ENCODE data around the gene NIBAN1.

NIBAN1 gene

GRCh38 chr1:184940694-184941409, 33.5 kb downstream of the NIBAN1 start:
- no peaks in the 10 kb centered on the region for H3K27me3 ChIP-seq (ENCODE audit: control insufficient read depth, insufficient read depth, low read length)
- H3K9ac ChIP-seq (ENCODE audit: low read depth, low read length), result no peak overlapping the region
- H3K4me3 ChIP-seq (ENCODE audit: low read depth, low read length), result no peak overlapping the region

GRCh38 chr1:184940226-184940625, 34.1 kb downstream of the NIBAN1 start:
- Histone ChIP-seq H3K9ac (ENCODE audit: low read depth, low read length) (no peak overlapping the region), H3K9me3 (ENCODE audit: control insufficient read depth, insufficient read depth, low read length) (no peaks in the 10 kb centered on the region), H3K36me3 (ENCODE audit: control insufficient read depth, insufficient read depth, low read length) (no peaks in the 10 kb centered on the region), H3K4me1 (ENCODE audit: control insufficient read depth, insufficient read depth, low read length) (no peaks in the 10 kb centered on the region), H3K27me3 (ENCODE audit: control insufficient read depth, insufficient read depth, low read length) (no peaks in the 10 kb centered on the region), H3K4me3 (ENCODE audit: low read depth, low read length) (no peak overlapping the region)

More at GRCh38 chr1:184940694-184941409, 33.5 kb downstream of the NIBAN1 start:
- no peaks in the 10 kb centered on the region for H3K9me3 ChIP-seq (ENCODE audit: control insufficient read depth, insufficient read depth, low read length)
- H3K36me3 ChIP-seq (ENCODE audit: control insufficient read depth, insufficient read depth, low read length), result no peaks in the 10 kb centered on the region
- peaks cover 4% of the 10 kb centered on the region for H3K4me1 ChIP-seq (ENCODE audit: control insufficient read depth, insufficient read depth, low read length)

- Histone ChIP-seq H3K9me3 (ENCODE audit: control insufficient read depth, insufficient read depth, low read length) (no peaks in the 10 kb centered on the region), H3K27me3 (ENCODE audit: control insufficient read depth, insufficient read depth, low read length) (no peaks in the 10 kb centered on the region), H3K36me3 (ENCODE audit: control insufficient read depth, insufficient read depth, low read length) (no peaks in the 10 kb centered on the region), H3K9ac (ENCODE audit: low read depth, low read length) (no peak overlapping the region), H3K4me1 (ENCODE audit: control insufficient read depth, insufficient read depth, low read length) (no peaks in the 10 kb centered on the region), H3K4me3 (ENCODE audit: low read depth, low read length) (no peak overlapping the region)
Measured at GRCh38 chr1:184937729-184938128, 36.6 kb downstream of the NIBAN1 start.

- no peaks in the 10 kb centered on the region for H3K27me3 ChIP-seq (ENCODE audit: control insufficient read depth, insufficient read depth, low read length)
- H3K4me1 ChIP-seq (ENCODE audit: control insufficient read depth, insufficient read depth, low read length), result no peaks in the 10 kb centered on the region
- H3K9me3 ChIP-seq (ENCODE audit: control insufficient read depth, insufficient read depth, low read length), result no peaks in the 10 kb centered on the region
- no peak overlapping the region for H3K4me3 ChIP-seq (ENCODE audit: low read depth, low read length)
- H3K36me3 ChIP-seq (ENCODE audit: control insufficient read depth, insufficient read depth, low read length), result no peaks in the 10 kb centered on the region
- no peak overlapping the region for H3K9ac ChIP-seq (ENCODE audit: low read depth, low read length)
Measured at GRCh38 chr1:184935920-184936798, 38.1 kb downstream of the NIBAN1 start.

GRCh38 chr1:184933944-184934343, 40.4 kb downstream of the NIBAN1 start:
- no peaks in the 10 kb centered on the region for H3K36me3 ChIP-seq (ENCODE audit: control insufficient read depth, insufficient read depth, low read length)
- no peaks in the 10 kb centered on the region for H3K9me3 ChIP-seq (ENCODE audit: control insufficient read depth, insufficient read depth, low read length)
- no peaks in the 10 kb centered on the region for H3K4me1 ChIP-seq (ENCODE audit: control insufficient read depth, insufficient read depth, low read length)
- no peaks in the 10 kb centered on the region for H3K27me3 ChIP-seq (ENCODE audit: control insufficient read depth, insufficient read depth, low read length)
- H3K4me3 ChIP-seq (ENCODE audit: low read depth, low read length), result no peak overlapping the region
- no peak overlapping the region for H3K9ac ChIP-seq (ENCODE audit: low read depth, low read length)

- Histone ChIP-seq H3K4me3 (ENCODE audit: low read depth, low read length) (no peak overlapping the region), H3K36me3 (ENCODE audit: control insufficient read depth, insufficient read depth, low read length) (no peaks in the 10 kb centered on the region), H3K4me1 (ENCODE audit: control insufficient read depth, insufficient read depth, low read length) (no peaks in the 10 kb centered on the region), H3K9ac (ENCODE audit: low read depth, low read length) (no peak overlapping the region), H3K27me3 (ENCODE audit: control insufficient read depth, insufficient read depth, low read length) (no peaks in the 10 kb centered on the region), H3K9me3 (ENCODE audit: control insufficient read depth, insufficient read depth, low read length) (no peaks in the 10 kb centered on the region)
Measured at GRCh38 chr1:184932319-184932718, 42.0 kb downstream of the NIBAN1 start.

GRCh38 chr1:184931566-184931965, 42.7 kb downstream of the NIBAN1 start:
- H3K9ac ChIP-seq (ENCODE audit: low read depth, low read length), result no peak overlapping the region
- H3K9me3 ChIP-seq (ENCODE audit: control insufficient read depth, insufficient read depth, low read length), result no peaks in the 10 kb centered on the region
- no peaks in the 10 kb centered on the region for H3K36me3 ChIP-seq (ENCODE audit: control insufficient read depth, insufficient read depth, low read length)
- no peaks in the 10 kb centered on the region for H3K4me1 ChIP-seq (ENCODE audit: control insufficient read depth, insufficient read depth, low read length)
- no peaks in the 10 kb centered on the region for H3K27me3 ChIP-seq (ENCODE audit: control insufficient read depth, insufficient read depth, low read length)
- no peak overlapping the region for H3K4me3 ChIP-seq (ENCODE audit: low read depth, low read length)

GRCh38 chr1:184930645-184931044, 43.7 kb downstream of the NIBAN1 start:
- H3K36me3 ChIP-seq (ENCODE audit: control insufficient read depth, insufficient read depth, low read length), result no peaks in the 10 kb centered on the region
- no peaks in the 10 kb centered on the region for H3K27me3 ChIP-seq (ENCODE audit: control insufficient read depth, insufficient read depth, low read length)
- H3K4me3 ChIP-seq (ENCODE audit: low read depth, low read length), result no peak overlapping the region
- no peaks in the 10 kb centered on the region for H3K4me1 ChIP-seq (ENCODE audit: control insufficient read depth, insufficient read depth, low read length)
- H3K9me3 ChIP-seq (ENCODE audit: control insufficient read depth, insufficient read depth, low read length), result no peaks in the 10 kb centered on the region
- no peak overlapping the region for H3K9ac ChIP-seq (ENCODE audit: low read depth, low read length)

GRCh38 chr1:184930232-184930631, 44.1 kb downstream of the NIBAN1 start:
- no peaks in the 10 kb centered on the region for H3K9me3 ChIP-seq (ENCODE audit: control insufficient read depth, insufficient read depth, low read length)
- H3K36me3 ChIP-seq (ENCODE audit: control insufficient read depth, insufficient read depth, low read length), result no peaks in the 10 kb centered on the region
- no peak overlapping the region for H3K4me3 ChIP-seq (ENCODE audit: low read depth, low read length)
- no peaks in the 10 kb centered on the region for H3K27me3 ChIP-seq (ENCODE audit: control insufficient read depth, insufficient read depth, low read length)
- H3K9ac ChIP-seq (ENCODE audit: low read depth, low read length), result no peak overlapping the region
- no peaks in the 10 kb centered on the region for H3K4me1 ChIP-seq (ENCODE audit: control insufficient read depth, insufficient read depth, low read length)

GRCh38 chr1:184929711-184930202, 44.6 kb downstream of the NIBAN1 start:
- no peaks in the 10 kb centered on the region for H3K36me3 ChIP-seq (ENCODE audit: control insufficient read depth, insufficient read depth, low read length)
- no peaks in the 10 kb centered on the region for H3K4me1 ChIP-seq (ENCODE audit: control insufficient read depth, insufficient read depth, low read length)
- no peak overlapping the region for H3K4me3 ChIP-seq (ENCODE audit: low read depth, low read length)
- H3K9ac ChIP-seq (ENCODE audit: low read depth, low read length), result no peak overlapping the region
- no peaks in the 10 kb centered on the region for H3K9me3 ChIP-seq (ENCODE audit: control insufficient read depth, insufficient read depth, low read length)
- H3K27me3 ChIP-seq (ENCODE audit: control insufficient read depth, insufficient read depth, low read length), result no peaks in the 10 kb centered on the region

- no peak overlapping the region for H3K4me3 ChIP-seq (ENCODE audit: low read depth, low read length)
- no peaks in the 10 kb centered on the region for H3K4me1 ChIP-seq (ENCODE audit: control insufficient read depth, insufficient read depth, low read length)
- no peaks in the 10 kb centered on the region for H3K36me3 ChIP-seq (ENCODE audit: control insufficient read depth, insufficient read depth, low read length)
- no peak overlapping the region for H3K9ac ChIP-seq (ENCODE audit: low read depth, low read length)
- H3K9me3 ChIP-seq (ENCODE audit: control insufficient read depth, insufficient read depth, low read length), result no peaks in the 10 kb centered on the region
- H3K27me3 ChIP-seq (ENCODE audit: control insufficient read depth, insufficient read depth, low read length), result no peaks in the 10 kb centered on the region
Measured at GRCh38 chr1:184928394-184928793, 45.9 kb downstream of the NIBAN1 start.

All from iPS-15b (cell line).